HepG2 (cell line): ENCODE measurements around the gene MFAP5. TPM values are rescaled to one million over a fixed set of nuclear protein-coding genes. Genes with fewer than 3 reads are reported as not detected.

Source experiments
- ATAC-seq: fragments of 200-7000 bp; cut with Tn5 transposase; 3 replicates; pipeline ENCODE4 v1.9.1; 2020; ENCODE audit warnings: mild to moderate bottlenecking, moderate library complexity
- BruUV-seq: library from RNA; stranded (reverse); fragments of 400-500 nt; replicated peaks from 2 replicates; lab custom pipeline; 2021; lab: Mats Ljungman, UMichigan
- CTCF ChIA-PET: fragments of 300-600 bp; formaldehyde crosslinking; extraction: SDS; loops from one replicate; lab custom pipeline; 2021; ENCODE audit warnings: low total read pairs, inconsistent platforms, low intra/inter-chr PET ratio; lab: Yijun Ruan, JAX
- POLR2A ChIA-PET: fragments of 350-600 bp; sonication (Branson Sonifier 250); formaldehyde crosslinking; loops from one replicate; lab custom pipeline; 2020; ENCODE audit warnings: antibody characterized with exemption, inconsistent platforms; lab: Yijun Ruan, JAX
- DNase-seq: peaks from one replicate; pipeline ENCODE4 v3.0.0-alpha.2; 2015; ENCODE audit warnings: low spot score
- FAIRE-seq: peaks from 3 replicates; lab custom pipeline; 2011; peaks lifted over from hg19 to GRCh38; lab: Jason Lieb, UNC
- H2AFZ ChIP-seq: one replicate; pipeline ENCODE4 v1.6.1; 2011; ENCODE audit warnings: low read length, inconsistent platforms
- H3K27ac ChIP-seq: fragments of 300-600 bp; 3 replicates; pipeline ENCODE4 v1.8.0; 2011; ENCODE audit warnings: mixed run types, mild to moderate bottlenecking, mixed read lengths, low read length, inconsistent platforms; ENCODE audit not compliant: insufficient read depth; ENCODE audit errors: extremely low read length
- H3K27me3 ChIP-seq, 2 experiments: fragments of 200-600 bp in 1 of 2; 2 replicates in 1 of 2; 3 replicates in 1 of 2; pipeline versions ENCODE4 v1.6.0 to v1.8.0; 2011; ENCODE audit warnings: low read length in 2 of 2, mild to moderate bottlenecking in 2 of 2, moderate library complexity in 2 of 2, inconsistent platforms in 1 of 2; ENCODE audit not compliant: insufficient read depth in 2 of 2, control insufficient read depth in 1 of 2
- H3K36me3 ChIP-seq, 2 experiments: fragments of 200-600 bp in 1 of 2; replicated peaks in 1 of 2; 2 replicates in 1 of 2; 3 replicates in 1 of 2; pipeline versions ENCODE4 v1.5.1 to v1.8.0; 2011; ENCODE audit warnings: low read length in 2 of 2, inconsistent platforms in 1 of 2; ENCODE audit not compliant: insufficient read depth in 2 of 2, control insufficient read depth in 1 of 2
- H3K4me1 ChIP-seq: 2 replicates; pipeline ENCODE4 v1.5.1; 2012; ENCODE audit warnings: low read length, inconsistent platforms; ENCODE audit not compliant: insufficient read depth
- H3K4me2 ChIP-seq: 2 replicates; pipeline ENCODE4 v1.6.0; 2011; ENCODE audit warnings: low read depth, low read length, inconsistent platforms
- H3K4me3 ChIP-seq, 3 experiments: fragments of 200-600 bp in 1 of 3; sonication (generic), shearing (Covaris generic) in 1 of 3; replicated peaks in 1 of 3; 2 replicates each; pipeline ENCODE4 v1.5.1; 2011 to 2016; ENCODE audit warnings: low read length in 3 of 3, inconsistent platforms in 2 of 3, low read depth in 2 of 3, mild to moderate bottlenecking in 2 of 3, control low read depth in 1 of 3, mixed read lengths in 1 of 3; ENCODE audit not compliant: insufficient read depth in 1 of 3
- H3K79me2 ChIP-seq: one replicate; pipeline ENCODE4 v1.6.1; 2011; ENCODE audit warnings: low read length, inconsistent platforms; ENCODE audit not compliant: insufficient read depth
- H3K9ac ChIP-seq: 2 replicates; pipeline ENCODE4 v1.6.0; 2011; ENCODE audit warnings: mild to moderate bottlenecking, low read depth, low read length, inconsistent platforms; ENCODE audit not compliant: insufficient read depth
- H3K9me3 ChIP-seq: 2 replicates; pipeline ENCODE4 v1.5.1; 2012; ENCODE audit warnings: mild to moderate bottlenecking, low read length
- H4K20me1 ChIP-seq: 2 replicates; pipeline ENCODE4 v1.6.0; 2011; ENCODE audit warnings: inconsistent platforms, mild to moderate bottlenecking, low read length, moderate library complexity; ENCODE audit not compliant: insufficient read depth
- DMTF1 ChIP-seq: sonication (generic); formaldehyde crosslinking; IDR thresholded peaks from 2 replicates; pipeline ENCODE4 v1.4.0; 2020; ENCODE audit warnings: mild to moderate bottlenecking, missing genetic modification reagents
- MAFG ChIP-seq: sonication (generic); formaldehyde crosslinking; IDR thresholded peaks from 2 replicates; pipeline ENCODE4 v1.5.1; 2020; ENCODE audit warnings: mild to moderate bottlenecking, missing genetic modification reagents
- PRDM4 ChIP-seq: sonication (generic); formaldehyde crosslinking; IDR thresholded peaks from 2 replicates; pipeline ENCODE4 v1.9.0; 2021; ENCODE audit warnings: missing genetic modification reagents, borderline replicate concordance
- RCOR2 ChIP-seq: IDR thresholded peaks from 2 replicates; pipeline ENCODE4 v1.6.1; 2016; ENCODE audit warnings: missing biosample characterization, missing genetic modification reagents
- ZFP1 ChIP-seq: IDR thresholded peaks from 2 replicates; pipeline ENCODE4 v1.6.1; 2016
- ZFYVE20 ChIP-seq: sonication (generic); formaldehyde crosslinking; IDR thresholded peaks from 2 replicates; pipeline ENCODE4 v1.8.0; 2023; ENCODE audit warnings: low read depth, mild to moderate bottlenecking, moderate library complexity, missing genetic modification reagents, borderline replicate concordance
- ZNF362 ChIP-seq: sonication (generic); formaldehyde crosslinking; IDR thresholded peaks from 2 replicates; pipeline ENCODE4 v1.4.0; 2020; ENCODE audit warnings: missing genetic modification reagents, mild to moderate bottlenecking, borderline replicate concordance
- ZNF614 ChIP-seq: IDR thresholded peaks from 2 replicates; pipeline ENCODE4 v1.6.1; 2018; ENCODE audit warnings: missing biosample characterization, missing genetic modification reagents, inconsistent platforms, borderline replicate concordance
- WGBS: methylation state at CpG from one replicate; pipeline ENCODE4 v1.1.6; 2017; ENCODE audit warnings: low lambda C conversion rate; 5-methylcytosine and 5-hydroxymethylcytosine counted together
- in situ Hi-C: cut with HindIII; loops from 2 replicates; pipeline ENCODE4 v1.10.0; 2017; ENCODE audit warnings: low pct_unique_long_range_greater_than_20kb; ENCODE audit not compliant: extremely low pct_ligation_motif_present
- intact Hi-C: fragments of 100-400 bp; cut with micrococcal nuclease; formaldehyde crosslinking; loops from one replicate; pipeline ENCODE4 v1.10.0; 2022; ENCODE audit not compliant: unreplicated experiment
- polyA plus RNA-seq, 8 experiments: library from polyadenylated mRNA; depleted of rRNA in 3 of 8; stranded (reverse) in 7 of 8; unstranded in 1 of 8; fragments of >200 nt; fragmentation: Illumina TruSeq in 4 of 8; extraction: Trizol in 4 of 8; gene quantifications; 2 replicates each; pipeline versions ENCODE4 v1.2.1 to v1.2.3, GENCODE V29; 2011 to 2016; ENCODE audit warnings: low read depth in 4 of 8, missing spikeins in 1 of 8, mixed read lengths in 1 of 8; ENCODE audit not compliant: insufficient read depth in 1 of 8
- total RNA-seq, 5 experiments: library from RNA; depleted of rRNA; stranded (reverse); fragments of >200 nt; fragmentation: Illumina TruSeq; extraction: Trizol; gene quantifications; 2 replicates each; pipeline ENCODE4 v1.2.3, GENCODE V29; 2016; ENCODE audit warnings: low read depth in 1 of 5

The MFAP5 gene
- total and polyA plus RNA-seq, 2 of the 13 experiments (the other 11 are each of a cell fraction or from before 2014, with no cell fraction given), result 0.07 TPM; not detected in 1

- 0% methylated on average over 2 of the region's 2 CpGs for WGBS
Observed at GRCh38 chr12:8639936-8640335, 22.7 kb downstream of the MFAP5 start.

GRCh38 chr12:8638951-8639350 lies 23.7 kb downstream of the MFAP5 start:
- peaks cover 5 to 26% of the 10 kb centered on the region in 2 experiments; a peak in 4 of 5 replicates for H3K27me3 ChIP-seq
- H3K4me2 ChIP-seq, result no peak overlapping the region
- no peak overlapping the region for H3K9ac ChIP-seq
- no peaks in the 10 kb centered on the region for H3K79me2 ChIP-seq
- no peaks in the 10 kb centered on the region; a peak in 1 of 5 replicates for H3K36me3 ChIP-seq
- in situ Hi-C loops, result no loop called here
- H3K27ac ChIP-seq, result no peak overlapping the region
- H2AFZ ChIP-seq, result no peak overlapping the region
- BruUV-seq, result no TSS peak
- no peak for ATAC-seq
- ChIA-PET POLR2A (no interaction called here), CTCF (no interaction called here)
- intact Hi-C loops, result no loop called here
- H3K4me1 ChIP-seq, result no peaks in the 10 kb centered on the region
- FAIRE-seq, result no peak
- no peaks in the 10 kb centered on the region for H3K9me3 ChIP-seq
- WGBS, result 0% methylated on average over 4 of the region's 4 CpGs
- no peak overlapping the region for H3K4me3 ChIP-seq
- no peaks in the 10 kb centered on the region for H4K20me1 ChIP-seq
- DNase-seq, result no peak
- no peak for TF ChIP-seq RCOR2
- TF ChIP-seq ZNF614 (CRISPR knock-in tag), result no peak
- TF ChIP-seq PRDM4 (CRISPR knock-in tag), result no peak
- TF ChIP-seq ZNF362 (CRISPR knock-in tag), result no peak

More at GRCh38 chr12:8639936-8640335, 22.7 kb downstream of the MFAP5 start:
- H3K27me3 ChIP-seq, result peaks cover 5 to 22% of the 10 kb centered on the region in 2 experiments; a peak in 4 of 5 replicates
- no peak for ATAC-seq
- intact Hi-C loops, result no loop called here
- no peak overlapping the region for H3K4me3 ChIP-seq
- no peaks in the 10 kb centered on the region for H3K4me1 ChIP-seq
- no peak for TF ChIP-seq DMTF1 (CRISPR knock-in tag)
- TF ChIP-seq ZFP1 (CRISPR knock-in tag), result no peak
- TF ChIP-seq MAFG (CRISPR knock-in tag), result no peak
- no peak for TF ChIP-seq ZFYVE20 (CRISPR knock-in tag)
- H3K79me2 ChIP-seq, result no peaks in the 10 kb centered on the region
- H3K27ac ChIP-seq, result no peak overlapping the region
- ChIA-PET POLR2A (no interaction called here), CTCF (no interaction called here)
- no peak for DNase-seq
- H3K4me2 ChIP-seq, result no peak overlapping the region
- H3K9ac ChIP-seq, result no peak overlapping the region
- BruUV-seq, result no TSS peak
- no peaks in the 10 kb centered on the region for H4K20me1 ChIP-seq
- in situ Hi-C loops, result no loop called here
- no peaks in the 10 kb centered on the region for H3K9me3 ChIP-seq
- H2AFZ ChIP-seq, result no peak overlapping the region
- H3K36me3 ChIP-seq, result no peaks in the 10 kb centered on the region; a peak in 1 of 5 replicates
- no peak for FAIRE-seq
